Effector CD4-positive, alpha-beta T cell (primary cell): ENCODE measurements around the gene MNX1.

ENCODE experiments used
- DNase-seq: peaks from one replicate; pipeline ENCODE4 v3.0.0-alpha.2; 2020

The MNX1 gene

GRCh38 chr7:157001920-157002818, 8.3 kb downstream of the MNX1 start:
- no peak for DNase-seq

GRCh38 chr7:157000741-157001653, 9.5 kb downstream of the MNX1 start:
- no peak for DNase-seq

- no peak for DNase-seq
Measured at GRCh38 chr7:156999958-157000726, 10.3 kb downstream of the MNX1 start.

- no peak for DNase-seq
Measured at GRCh38 chr7:156998988-156999957, 11.2 kb downstream of the MNX1 start.

- DNase-seq = no peak
Measured at GRCh38 chr7:156994417-156994816, 16.0 kb downstream of the MNX1 start.

GRCh38 chr7:156993925-156994235, 16.6 kb downstream of the MNX1 start:
- no peak for DNase-seq

GRCh38 chr7:156993021-156993924, 17.2 kb downstream of the MNX1 start:
- no peak for DNase-seq

- no peak for DNase-seq
Measured at GRCh38 chr7:156989766-156990535, 20.5 kb downstream of the MNX1 start.

- no peak for DNase-seq
Measured at GRCh38 chr7:156988343-156989185, 21.9 kb downstream of the MNX1 start.

- no peak for DNase-seq
Measured at GRCh38 chr7:156986378-156986777, 24.1 kb downstream of the MNX1 start.

GRCh38 chr7:156985101-156985992, 25.1 kb downstream of the MNX1 start:
- DNase-seq = no peak

GRCh38 chr7:156984174-156984891, 26.1 kb downstream of the MNX1 start:
- DNase-seq = no peak

- no peak for DNase-seq
Measured at GRCh38 chr7:156979711-156980110, 30.8 kb downstream of the MNX1 start.

GRCh38 chr7:156979007-156979606, 31.4 kb downstream of the MNX1 start:
- DNase-seq = no peak

- DNase-seq = no peak
Measured at GRCh38 chr7:156975620-156976019, 34.8 kb downstream of the MNX1 start.

- DNase-seq = no peak
Measured at GRCh38 chr7:156969972-156970420, 40.5 kb downstream of the MNX1 start.

GRCh38 chr7:156968183-156968582, 42.3 kb downstream of the MNX1 start:
- no peak for DNase-seq
